Esophagus squamous epithelium (tissue), 4 donors: ENCODE results near the gene ALAS2.

Experiments used
- CTCF ChIP-seq, 6 experiments: fragments of 450-650 bp in 4 of 6; fragments of 200-600 bp in 2 of 6; sonication (generic) in 2 of 6; IDR thresholded peaks; one replicate each; pipeline ENCODE4 v1.5.1; 2016 to 2019; ENCODE audit warnings: antibody characterized with exemption in 6 of 6, mild to moderate bottlenecking in 4 of 6, moderate library complexity in 4 of 6
- POLR2A ChIP-seq, 4 donors: fragments of 450-650 bp; IDR thresholded peaks; one replicate each; pipeline ENCODE4 v1.6.1; 2017; ENCODE audit warnings: antibody characterized with exemption in 4 of 4, mild to moderate bottlenecking in 4 of 4, moderate library complexity in 3 of 4

GRCh38 chrX:55008571-55009358, 22.0 kb downstream of the ALAS2 start:
- TF ChIP-seq CTCF (IDR thresholded peaks at IDR 0.05) (no peak), POLR2A (IDR thresholded peaks at IDR 0.05) (no peak)
